Uterus (tissue), 2 donors: ENCODE data around the gene GRWD1.

Source experiments
- POLR2A ChIP-seq, 2 donors: fragments of 450-650 bp; IDR thresholded peaks; one replicate each; pipeline ENCODE4 v1.6.1; 2016; ENCODE audit warnings: antibody characterized with exemption in 2 of 2, mild to moderate bottlenecking in 1 of 2, moderate library complexity in 1 of 2
- TF ChIP-seq, protein P1 (sequence below), 4 experiments: fragments of 200-600 bp in 2 of 4; fragments of 450-650 bp in 2 of 4; sonication (generic) in 2 of 4; IDR thresholded peaks; one replicate each; pipeline ENCODE4 v1.5.1; 2016 to 2019; ENCODE audit warnings: antibody characterized with exemption in 4 of 4, mild to moderate bottlenecking in 2 of 4, moderate library complexity in 1 of 4

DNA sequence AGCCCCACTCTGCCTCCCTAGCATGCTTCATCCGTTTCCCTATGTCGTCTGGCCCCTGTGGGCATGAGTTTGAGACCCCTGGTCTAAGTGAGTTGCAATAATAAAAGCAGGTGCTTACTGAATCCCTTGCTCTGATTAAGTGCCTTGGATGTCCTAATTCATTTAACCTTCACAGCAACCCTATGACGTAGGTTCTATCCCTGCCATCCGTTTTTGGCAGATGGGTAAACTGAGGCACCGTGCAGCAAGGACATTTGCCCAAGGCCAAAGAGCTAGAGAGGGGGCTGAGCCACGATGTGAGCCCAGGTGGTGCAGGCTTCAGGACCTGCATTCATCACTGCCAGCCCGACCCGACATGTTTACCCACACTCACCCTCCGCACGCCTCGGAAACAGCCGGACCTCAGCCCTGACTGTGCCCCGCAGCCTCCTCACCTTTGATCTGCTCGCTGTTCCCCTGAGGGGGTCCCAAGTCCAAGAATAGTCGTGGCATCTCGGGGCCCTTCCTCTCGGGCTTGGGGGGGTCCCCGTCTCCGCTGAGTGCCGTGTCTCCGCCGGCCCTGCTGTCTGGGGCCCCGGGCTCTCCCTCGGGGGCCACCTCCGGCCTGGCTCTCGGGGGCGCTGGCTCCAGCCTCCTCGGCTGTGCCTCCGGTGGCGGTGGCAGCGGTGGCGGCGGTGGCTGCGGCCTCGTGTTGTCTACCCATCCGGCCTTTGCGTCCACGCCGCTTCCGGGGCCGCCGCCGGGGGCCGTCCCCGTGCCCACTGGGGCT, 51.4 kb downstream of the GRWD1 start:
- TF ChIP-seq POLR2A (IDR thresholded peaks at IDR 0.05), result no peak
- TF ChIP-seq, protein P1, sequence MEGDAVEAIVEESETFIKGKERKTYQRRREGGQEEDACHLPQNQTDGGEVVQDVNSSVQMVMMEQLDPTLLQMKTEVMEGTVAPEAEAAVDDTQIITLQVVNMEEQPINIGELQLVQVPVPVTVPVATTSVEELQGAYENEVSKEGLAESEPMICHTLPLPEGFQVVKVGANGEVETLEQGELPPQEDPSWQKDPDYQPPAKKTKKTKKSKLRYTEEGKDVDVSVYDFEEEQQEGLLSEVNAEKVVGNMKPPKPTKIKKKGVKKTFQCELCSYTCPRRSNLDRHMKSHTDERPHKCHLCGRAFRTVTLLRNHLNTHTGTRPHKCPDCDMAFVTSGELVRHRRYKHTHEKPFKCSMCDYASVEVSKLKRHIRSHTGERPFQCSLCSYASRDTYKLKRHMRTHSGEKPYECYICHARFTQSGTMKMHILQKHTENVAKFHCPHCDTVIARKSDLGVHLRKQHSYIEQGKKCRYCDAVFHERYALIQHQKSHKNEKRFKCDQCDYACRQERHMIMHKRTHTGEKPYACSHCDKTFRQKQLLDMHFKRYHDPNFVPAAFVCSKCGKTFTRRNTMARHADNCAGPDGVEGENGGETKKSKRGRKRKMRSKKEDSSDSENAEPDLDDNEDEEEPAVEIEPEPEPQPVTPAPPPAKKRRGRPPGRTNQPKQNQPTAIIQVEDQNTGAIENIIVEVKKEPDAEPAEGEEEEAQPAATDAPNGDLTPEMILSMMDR (IDR thresholded peaks at IDR 0.05), result no peak
